SU-DHL-6 (cell line): ENCODE measurements around the gene CHD5.

Experiments used
- EZH2phosphoT487 ChIP-seq: fragments of 200-600 bp; sonication (generic), shearing (Covaris generic); conservative IDR thresholded peaks from 2 replicates; pipeline ENCODE4 v1.6.1; 2018; ENCODE audit warnings: mild to moderate bottlenecking, antibody characterized with exemption, low read length, moderate library complexity, mixed read lengths
- TF ChIP-seq, protein P1 (sequence below): fragments of 200-600 bp; sonication (generic); IDR thresholded peaks from one replicate; pipeline ENCODE4 v1.5.1; 2017; ENCODE audit warnings: antibody characterized with exemption, mild to moderate bottlenecking, low read length, moderate library complexity; ENCODE audit not compliant: insufficient read depth, poor library complexity, severe bottlenecking

DNA sequence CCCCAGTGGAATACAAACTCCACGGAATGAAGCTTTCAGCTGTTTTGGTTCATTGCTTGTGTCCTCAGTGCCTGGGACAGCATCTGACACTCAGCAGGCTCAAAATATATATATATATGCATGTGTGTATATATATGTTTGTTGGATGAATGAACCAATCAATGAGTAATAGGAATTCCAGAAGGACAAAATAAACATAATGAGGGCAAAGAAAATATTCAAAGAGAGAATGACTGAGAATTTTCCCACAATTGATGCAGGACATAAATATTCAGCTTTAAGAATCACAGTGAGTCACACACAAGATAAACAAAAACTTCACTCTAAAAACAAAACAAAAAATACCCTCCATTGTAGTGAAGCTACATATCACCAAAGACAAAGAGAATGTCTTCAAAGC lies 64.0 kb downstream of the CHD5 start:
- TF ChIP-seq, protein P1, sequence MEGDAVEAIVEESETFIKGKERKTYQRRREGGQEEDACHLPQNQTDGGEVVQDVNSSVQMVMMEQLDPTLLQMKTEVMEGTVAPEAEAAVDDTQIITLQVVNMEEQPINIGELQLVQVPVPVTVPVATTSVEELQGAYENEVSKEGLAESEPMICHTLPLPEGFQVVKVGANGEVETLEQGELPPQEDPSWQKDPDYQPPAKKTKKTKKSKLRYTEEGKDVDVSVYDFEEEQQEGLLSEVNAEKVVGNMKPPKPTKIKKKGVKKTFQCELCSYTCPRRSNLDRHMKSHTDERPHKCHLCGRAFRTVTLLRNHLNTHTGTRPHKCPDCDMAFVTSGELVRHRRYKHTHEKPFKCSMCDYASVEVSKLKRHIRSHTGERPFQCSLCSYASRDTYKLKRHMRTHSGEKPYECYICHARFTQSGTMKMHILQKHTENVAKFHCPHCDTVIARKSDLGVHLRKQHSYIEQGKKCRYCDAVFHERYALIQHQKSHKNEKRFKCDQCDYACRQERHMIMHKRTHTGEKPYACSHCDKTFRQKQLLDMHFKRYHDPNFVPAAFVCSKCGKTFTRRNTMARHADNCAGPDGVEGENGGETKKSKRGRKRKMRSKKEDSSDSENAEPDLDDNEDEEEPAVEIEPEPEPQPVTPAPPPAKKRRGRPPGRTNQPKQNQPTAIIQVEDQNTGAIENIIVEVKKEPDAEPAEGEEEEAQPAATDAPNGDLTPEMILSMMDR: no peak
- TF ChIP-seq EZH2phosphoT487: no peak
